Measurements from ENCODE around the gene PDLIM4.

The PDLIM4 gene

DNA sequence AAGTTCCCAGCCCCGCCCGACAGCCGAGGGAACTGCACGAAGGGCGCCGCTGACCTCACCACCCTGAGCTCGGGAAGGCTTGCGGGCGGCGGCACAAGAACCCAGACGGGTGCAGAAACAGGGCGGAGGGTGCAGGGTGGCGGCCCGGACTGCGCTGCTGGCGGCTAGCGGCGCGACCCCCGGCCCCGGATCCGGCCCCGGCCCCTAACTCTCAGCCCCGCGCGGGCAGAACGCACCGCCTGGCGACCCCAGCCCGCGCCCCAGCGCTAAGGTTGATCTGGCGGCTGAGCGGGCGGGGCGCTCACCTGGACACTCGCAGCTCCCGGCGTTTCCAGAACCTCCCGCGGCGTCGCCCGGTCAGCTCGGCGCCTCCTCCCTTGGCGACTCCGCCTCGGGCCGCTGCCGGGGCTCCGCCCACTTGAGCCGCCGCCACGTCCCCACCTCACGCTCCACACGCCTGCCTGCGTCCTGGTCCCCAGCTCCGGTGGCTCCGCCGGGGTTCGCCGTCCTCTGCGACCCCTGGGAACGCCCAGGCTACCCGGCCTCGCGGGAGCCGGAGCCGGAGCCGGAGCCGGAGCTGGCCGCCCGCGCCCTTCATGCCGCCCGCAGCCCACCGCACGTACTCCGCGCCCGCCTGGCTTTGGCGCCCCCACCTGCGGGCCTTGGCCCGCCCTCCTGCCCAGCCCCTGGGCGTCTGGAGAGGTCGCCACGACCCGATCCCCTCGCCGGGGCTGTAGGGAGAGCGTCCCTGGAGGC, 29.8 kb upstream of the PDLIM4 start, which contains the start of gene P4HA2:
Gene P4HA2, minus strand, starts transcription at position 369 of the 756 bp plus-strand sequence. CDS start 9,227 bp downstream, outside the sequence.
- DNase-seq: peak; percentile 67

DNA sequence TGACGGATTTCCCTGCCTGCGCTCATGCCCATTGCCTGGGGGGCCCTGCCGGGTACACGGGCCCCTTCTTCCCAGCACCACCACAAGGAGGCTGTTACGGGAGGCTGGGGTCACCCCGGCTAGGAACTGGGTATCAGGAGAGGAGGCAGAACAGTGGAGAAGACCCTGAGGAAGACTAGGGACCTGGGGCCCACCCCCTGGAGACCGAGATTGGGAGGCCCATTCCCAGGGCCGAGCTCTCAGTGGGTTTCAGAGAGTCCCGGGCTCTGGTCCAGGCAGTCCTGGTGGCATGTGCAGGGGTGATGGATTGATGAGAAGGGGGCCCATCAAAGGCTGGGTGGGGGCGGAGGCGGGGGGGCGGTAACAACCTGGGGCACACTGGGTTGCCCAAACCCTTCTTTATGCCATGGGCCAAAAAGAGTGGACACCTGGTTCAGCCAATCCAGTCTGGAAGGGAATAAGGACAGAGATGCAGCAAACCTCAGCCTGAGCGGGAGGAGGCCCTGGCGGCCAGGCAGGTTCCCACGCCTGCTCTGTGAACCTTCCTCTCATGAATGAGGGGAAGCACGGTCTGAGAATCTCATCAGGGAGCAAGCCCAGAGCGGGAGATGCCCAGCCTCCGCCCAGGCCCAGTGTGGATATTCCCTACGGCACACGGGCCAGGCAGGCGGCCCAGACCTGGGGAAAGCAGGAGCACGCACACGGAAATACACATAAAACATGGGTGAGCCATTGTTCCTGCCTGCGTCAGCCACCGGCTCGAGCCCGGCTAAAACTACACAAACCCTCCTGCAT, 29.1 kb upstream of the PDLIM4 start:
- no peak for DNase-seq

DNA sequence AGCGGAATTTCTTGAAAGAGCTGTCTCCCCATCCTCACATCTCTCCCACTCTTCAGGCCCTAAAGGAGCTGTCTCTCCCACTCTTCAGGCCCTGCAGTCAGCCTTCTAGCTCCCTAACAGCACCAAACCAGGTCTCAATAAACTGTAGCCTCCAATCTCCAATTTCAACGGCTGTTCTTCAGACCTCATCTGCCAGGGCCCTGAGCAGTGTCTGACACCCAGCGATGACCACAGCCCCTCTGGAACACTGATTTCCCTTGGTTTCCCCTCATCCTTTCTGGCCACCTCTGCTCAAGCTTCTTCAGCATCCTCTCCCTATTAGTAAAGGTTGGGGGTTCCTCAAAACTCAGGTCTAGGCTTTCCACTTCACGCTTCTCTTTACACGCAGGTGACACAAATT, 28.3 kb upstream of the PDLIM4 start:
- no peak for DNase-seq

DNA sequence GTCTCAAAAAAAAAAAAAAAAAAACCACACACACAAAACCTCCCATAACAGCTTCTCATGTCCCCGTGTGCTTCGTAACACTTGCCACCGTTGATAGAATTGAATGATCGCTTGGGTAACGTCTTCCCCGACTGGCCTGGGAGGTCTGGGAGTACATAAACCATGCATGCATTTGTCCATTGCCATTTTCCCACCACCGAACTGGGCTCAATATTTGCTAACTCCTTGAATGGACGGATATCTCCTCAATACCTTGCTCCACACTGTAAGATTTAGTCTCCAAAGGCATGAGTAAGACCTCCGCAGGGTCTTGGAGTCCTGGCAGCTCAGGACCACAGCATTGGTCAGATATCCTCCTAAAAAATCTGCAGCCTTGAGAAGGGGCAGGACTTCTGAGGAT, 26.6 kb upstream of the PDLIM4 start:
- DNase-seq: no peak

DNA sequence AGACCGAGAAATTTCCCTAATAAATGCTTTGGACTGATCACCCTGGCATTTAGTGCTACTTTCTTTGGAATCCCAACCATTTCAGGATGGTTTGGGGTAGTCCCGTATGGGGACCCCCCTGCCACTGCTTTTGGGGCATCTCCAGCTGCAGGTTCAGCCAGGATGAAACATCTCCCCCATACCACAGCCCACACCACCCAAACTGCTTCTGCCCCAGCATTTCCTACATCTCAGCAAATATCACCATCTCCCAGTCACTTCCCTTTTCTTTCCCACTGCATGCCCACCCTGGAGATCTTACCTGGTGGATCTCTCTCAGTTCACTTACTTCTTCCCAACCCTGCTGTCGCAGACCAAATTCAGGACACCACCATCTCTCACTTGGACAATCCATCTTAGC, 25.0 kb upstream of the PDLIM4 start:
- DNase-seq: no peak

DNA sequence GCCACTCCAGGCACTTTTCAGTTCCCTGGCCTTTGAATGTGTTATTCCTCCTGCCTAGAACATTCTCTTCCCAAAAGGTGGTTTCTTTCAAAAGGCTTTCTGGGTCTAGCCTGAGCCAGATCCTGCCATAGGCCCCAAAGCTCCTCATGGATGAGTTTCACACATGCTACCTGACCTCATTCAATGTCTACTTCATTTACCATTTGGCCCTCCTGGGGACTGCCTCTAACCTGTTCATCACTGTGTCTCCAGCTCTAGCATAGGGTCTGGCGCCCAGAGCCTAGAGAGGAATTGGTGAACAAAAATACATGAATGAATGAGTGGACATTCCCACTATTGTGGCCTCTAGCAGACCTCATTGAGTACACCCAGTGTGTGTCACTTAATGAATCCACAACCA, 24.4 kb upstream of the PDLIM4 start:
- DNase-seq: no peak

DNA sequence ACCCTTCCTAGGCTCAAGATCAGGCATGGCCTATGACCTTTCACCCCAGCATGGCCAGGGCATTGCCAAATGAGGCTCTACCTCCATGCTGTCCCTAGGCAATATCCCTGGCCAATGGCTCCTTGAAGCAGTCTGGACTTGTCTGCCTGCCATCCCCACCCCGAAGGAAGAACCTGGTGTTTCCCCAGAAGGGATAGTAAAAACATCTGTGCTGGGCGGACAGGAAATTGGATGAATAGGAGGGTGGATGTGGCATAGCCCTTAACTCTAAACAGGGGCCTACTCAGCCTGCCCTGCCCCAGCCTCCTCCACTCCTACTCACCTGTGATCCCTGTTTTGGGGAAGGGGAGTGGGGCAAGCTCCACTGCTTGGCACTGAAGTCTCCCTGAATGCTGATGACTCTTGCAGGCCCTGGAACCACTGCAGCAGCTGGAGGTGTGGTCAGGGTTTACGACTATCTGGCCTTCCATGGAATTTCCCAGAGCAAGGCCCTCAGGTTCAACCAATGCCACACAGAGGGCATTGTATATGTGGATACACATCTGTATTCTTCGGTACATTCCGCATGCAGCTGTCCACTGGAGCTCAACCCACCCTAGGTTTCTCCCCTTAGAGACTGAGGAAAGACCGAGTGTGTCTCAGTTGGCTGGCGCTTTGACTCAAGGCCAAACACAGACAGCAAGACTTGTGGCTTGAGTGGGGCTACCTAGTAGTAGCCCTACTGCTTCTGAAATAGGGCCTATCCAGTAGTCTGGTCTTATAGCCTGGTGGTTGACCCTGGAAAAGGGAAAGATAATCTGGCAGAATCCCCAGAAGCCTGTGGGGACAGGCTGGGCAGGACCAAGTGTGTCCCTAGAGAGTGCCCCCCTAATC, 23.4 kb upstream of the PDLIM4 start:
- no peak for DNase-seq

DNA sequence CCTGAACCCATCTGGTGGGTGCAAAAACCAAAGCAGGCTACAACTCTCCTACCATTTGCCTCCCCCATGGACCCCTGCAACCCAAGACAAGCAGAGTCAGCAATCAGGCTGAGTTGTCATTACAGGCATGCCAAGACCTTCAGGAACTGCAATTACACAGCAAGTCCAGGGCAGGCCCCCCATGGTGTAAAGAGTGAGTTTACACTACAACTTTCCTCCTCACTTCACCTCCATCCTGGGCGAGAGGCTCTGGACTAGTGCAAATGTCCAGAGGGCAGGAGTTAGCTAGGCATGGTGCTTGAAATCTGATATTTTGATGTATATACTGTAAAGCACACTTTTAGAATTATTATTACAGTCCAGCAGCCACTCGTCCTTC, 22.8 kb upstream of the PDLIM4 start:
- no peak for DNase-seq

DNA sequence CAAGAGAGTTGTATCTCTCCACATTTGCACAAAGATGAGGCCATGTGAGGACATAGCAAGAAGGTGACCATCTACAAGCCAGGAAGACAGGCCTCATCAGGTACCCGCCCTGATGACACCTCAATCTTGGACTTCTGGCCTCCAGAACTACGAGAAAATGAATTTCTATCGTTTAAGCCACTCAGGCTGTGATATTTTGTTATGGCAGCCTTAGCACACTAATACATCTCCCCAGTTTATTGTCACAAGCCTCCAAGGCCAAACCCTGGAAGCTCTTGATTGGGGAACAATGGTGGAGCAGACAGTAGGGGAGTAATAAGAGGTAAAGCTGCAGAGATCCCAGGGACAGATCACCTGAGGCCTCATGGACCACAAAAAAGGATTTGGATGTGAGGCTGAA, 22.2 kb upstream of the PDLIM4 start:
- no peak for DNase-seq

DNA sequence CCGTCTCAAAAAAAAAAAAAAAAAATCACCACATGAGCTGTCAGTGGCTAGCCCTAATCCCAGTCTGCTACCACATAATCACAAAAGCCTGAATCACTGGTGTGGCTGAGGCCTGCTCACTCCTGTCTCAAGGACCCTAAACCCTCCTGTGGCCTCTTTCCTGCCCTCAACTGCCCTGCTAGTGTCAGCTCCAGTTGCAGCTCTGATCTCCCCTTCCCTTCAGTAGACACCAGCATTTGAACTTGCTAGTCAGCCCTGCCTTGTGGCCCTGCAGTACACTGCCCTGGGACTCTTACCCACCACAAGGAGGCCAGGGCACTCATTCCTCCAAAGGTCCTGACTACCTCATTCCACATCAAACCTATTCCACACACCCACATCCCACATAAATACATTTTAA, 20.4 kb upstream of the PDLIM4 start:
- no peak for DNase-seq

DNA sequence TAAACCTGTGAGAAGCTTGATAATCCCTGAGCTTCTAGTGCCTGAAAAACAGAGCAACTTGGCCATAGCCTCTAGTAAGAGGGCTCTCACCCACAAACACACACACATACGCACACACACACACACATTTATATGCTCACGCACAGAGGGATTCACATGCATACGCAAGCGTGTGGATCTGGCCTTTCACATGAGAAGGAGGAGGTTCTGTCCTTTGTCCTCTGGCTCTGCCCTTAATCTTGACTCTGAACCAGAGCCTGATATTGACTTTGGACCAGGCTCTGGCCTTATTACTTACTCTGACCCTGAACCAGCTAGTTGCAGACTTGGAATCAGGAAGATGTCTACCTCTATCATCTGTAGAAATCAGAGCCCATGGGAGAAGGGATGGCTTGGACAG, 19.8 kb upstream of the PDLIM4 start:
- no peak for DNase-seq

DNA sequence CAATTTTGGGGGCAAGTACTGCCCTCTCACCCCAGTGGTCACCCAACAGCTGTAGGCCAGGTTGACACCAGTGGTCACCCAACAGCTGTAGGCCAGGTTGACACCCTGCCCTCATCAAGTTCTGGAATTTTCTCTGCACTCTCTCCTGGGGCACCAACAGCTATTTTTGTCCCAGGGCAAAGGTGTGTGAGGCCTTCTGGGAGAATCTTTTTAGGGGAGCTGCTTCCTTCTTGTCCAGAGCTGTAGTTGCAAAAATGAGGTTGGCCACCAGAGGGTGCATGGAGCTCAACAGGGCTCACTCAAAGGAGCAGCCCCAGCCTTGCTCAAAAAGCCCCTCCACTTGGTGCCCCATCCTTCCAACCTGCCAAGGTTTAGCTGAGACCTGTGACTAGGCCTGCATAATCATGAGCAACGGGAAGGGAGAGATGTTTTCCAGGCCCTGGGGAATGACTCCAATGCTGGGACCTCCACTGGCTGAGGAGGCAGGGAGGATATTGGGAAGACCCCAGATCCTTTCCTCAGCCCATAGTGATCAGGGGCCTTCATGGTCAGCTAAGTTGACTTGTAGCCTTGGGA, 19.2 kb upstream of the PDLIM4 start:
- DNase-seq: peak; percentile 80

DNA sequence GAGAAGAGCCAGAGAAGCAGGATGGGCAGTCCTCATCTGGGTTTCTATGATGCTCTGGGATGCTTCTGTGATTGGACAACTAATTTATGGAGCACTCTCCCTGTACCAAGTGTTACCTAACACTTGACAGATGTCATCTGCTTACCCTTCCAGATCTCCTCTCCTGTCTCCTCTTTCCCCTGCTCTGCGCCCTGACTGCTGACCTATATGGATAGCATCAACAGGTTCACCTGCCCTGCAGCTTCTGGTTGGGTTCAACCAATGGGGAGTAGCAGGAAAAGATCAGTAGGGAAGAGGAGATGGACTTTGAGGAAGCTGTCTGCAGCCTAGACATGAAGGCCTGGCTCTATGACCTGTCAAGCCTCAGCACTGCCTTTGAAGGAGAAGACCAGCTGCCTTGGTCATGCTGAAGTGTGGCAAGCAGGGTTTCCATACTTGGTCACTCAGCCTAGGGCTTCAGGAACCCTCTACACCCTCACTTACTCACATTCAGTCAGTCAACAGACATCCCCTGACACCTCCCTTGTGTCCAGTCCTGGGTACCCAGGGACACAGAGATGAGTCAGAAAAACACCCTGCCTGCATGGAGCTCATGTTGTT, 18.5 kb upstream of the PDLIM4 start:
- no peak for DNase-seq

DNA sequence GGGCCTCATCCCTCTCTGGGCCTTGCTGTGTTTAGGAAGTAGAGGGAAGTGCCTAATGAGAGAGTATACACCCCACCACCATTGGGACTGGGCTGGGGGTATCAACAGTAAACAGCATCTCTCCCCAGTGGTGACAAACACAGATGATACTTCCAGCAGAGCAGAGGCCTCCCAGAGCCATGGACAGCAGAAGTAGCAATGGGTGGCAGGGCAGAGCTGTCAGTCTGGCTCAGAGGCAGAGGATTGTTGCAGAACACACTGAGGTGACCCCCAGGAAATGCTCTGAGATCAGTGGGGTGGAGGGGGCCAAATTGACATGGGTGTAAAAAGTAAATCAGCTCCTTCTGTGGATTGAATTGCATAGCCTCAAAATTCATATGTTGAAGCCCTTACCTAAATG, 17.7 kb upstream of the PDLIM4 start:
- no peak for DNase-seq

DNA sequence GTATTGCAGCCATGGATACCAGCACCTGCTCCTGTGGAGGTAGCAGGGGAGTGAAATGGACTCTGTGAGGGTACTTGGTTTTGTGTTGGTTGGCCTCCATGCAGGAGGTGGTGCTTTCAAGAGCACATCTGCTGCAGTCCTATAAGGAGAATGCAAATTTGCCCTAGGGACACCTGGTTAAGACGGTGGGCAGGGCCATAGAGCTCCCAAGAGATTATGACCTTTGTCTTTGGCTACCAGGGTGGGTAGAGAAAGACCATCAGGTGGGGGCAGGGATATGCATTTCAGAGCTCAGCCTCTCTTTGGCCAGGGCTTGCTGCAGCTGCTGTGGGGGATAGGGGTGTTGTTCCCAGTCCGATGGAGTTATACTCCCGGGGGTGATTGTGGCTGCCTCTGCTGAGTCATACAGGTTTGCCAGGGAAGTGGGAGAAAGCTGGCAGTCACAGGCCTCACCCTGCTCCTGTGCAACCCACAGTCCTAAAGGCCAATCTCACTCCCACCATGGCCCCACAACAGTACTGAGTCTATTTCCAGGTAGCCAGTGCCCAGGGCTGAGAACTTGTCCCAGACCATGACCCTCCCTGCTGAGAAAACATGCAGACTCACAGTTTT, 14.0 kb upstream of the PDLIM4 start:
- no peak for DNase-seq

DNA sequence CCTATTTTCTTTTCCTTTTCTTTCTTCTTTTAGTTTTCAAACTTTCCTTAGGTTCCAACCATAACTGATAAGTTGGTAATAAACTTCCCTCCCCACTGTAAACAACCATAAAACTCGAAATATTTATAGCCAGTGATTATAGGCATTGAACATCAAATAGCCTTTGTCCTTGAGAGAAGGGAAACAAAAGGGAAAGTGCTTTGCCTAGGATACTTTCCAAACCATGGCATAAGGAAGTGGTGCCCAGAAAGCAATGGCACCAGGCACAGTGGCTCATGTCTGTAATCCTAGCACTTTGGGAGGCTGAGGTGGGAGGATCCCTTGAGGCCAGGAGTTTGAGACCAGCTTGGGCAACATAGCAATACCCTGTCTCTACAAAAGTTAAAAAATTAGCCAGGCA, 11.9 kb upstream of the PDLIM4 start:
- no peak for DNase-seq

DNA sequence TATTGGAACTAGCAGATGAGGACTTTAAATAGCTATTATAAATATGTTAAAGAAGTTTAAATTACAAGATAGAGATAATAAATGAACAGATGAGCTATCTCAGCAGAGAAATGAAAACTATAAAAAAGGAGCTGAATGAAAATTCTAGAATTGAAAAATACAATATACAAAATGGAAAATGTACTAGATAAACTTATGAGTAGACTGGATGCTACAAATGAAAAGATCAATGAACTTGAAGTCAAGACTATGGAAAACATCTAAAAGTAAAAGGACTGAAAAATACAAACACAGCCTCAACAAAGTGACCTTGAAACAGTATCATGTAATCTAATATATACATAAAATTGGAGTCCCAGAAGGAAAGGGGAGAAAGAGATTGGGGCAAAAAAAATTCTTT, 10.7 kb upstream of the PDLIM4 start:
- DNase-seq: no peak

DNA sequence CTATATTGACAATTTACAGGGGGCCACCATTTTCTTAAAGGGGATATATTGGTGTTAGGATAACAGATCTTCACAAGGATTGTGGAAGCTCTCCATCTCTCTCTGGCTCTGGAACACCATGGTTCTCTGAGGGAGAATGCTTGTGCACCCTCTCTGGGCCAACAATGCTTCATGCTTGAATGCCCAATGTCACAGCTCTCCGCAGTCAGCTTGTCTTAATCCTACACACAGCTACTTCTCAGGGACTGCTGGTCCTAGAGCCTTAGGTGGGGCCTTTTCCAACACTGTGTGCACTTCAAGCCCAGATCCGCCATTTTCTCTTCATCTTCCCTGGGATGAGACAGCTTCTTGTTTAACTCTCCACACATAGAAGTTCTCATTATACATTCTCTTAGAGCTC, 6.9 kb upstream of the PDLIM4 start:
- DNase-seq: no peak

DNA sequence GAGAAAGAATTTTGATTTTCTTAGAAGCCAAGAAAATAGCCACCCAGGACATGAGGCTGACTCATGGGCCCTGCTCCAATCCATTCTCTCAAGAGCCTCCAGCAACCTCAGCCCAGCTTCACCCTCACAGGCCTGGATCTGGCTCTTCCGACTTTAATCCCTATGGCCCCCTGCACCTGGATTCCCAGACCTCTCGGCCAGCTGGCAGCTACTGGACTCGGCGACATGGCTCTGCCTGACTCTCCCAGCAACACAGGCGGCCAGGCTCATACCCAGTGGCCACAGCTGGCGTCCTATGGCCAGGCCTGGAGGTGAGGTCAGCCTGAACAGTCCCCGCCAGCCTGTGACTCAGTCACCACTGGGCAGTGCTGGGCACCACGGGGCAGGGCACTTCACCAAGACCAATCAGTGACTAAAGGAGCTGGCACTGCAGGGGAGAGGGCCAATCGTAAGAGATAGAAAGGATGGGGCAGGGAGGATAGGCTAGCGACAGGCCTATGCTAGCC, 6.2 kb upstream of the PDLIM4 start:
- DNase-seq: no peak

DNA sequence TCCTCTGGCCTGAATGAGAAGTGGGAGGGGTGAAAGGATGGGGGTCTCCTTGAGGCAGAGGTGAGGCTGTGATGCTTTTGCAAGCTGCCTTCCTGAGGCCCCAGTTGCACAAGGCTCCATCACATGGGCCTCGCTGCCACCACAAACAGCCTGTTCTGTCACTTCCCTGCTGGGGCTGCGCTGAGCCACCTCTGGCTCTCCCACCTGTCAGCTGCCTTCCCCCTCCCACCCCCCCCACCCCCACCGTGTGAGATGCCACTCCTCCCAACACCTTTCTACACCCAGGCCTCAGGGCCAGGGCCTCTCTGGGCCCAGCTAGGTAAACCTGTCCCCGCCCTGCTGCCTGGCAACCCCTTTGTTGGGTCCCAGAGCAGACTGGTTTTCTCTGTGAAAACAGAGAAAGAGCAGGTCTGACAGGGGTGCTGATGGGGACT, 4.5 kb upstream of the PDLIM4 start:
- no peak for DNase-seq

DNA sequence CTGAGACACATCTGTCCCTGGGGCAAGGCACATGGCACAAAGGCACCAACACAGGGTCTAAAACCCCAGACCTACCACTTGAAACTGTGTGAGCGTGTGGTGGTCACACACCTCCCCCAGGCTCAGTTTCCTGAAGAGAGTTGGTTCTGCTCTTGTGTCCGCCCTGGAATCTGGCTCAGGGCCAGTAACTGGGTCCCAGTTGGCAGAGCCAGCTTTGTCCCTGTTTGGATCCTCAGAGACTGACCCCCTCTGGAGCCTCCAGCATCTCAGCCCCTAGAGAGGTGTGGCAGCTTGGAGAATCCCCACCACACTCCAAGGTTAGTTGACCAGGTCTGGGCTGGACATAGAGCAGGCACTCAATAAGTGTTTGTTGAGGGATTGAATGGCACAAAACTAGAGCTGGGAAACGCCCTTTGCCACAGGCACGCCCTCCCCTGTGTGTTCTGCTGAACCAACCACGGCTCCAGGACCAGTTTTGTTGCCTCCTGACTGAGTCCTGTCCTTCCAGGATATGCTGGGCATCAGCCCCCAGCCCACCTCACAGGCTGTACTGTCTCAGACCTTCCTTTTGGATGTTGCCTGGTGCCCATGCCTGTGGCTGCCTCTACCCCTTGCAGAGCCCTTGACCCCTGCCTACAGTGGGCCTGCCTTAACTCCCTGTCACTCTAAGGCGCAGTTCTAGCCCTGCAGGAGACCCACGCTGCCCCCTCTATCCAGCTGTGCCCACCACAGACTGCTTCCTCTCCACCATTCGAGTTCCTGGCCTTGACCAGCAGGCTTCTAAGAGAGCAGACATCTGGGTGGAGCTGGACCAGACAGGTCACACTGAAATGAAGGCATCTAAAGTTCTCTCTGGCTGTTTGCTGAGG, 3.8 kb upstream of the PDLIM4 start:
- DNase-seq: peak; percentile 57

Data from hematopoietic multipotent progenitor cell treated with erythropoietin and hydrocortisone succinate and interleukin-3 and kit ligand, for 6 days (in vitro differentiated cells).